Measurements from ENCODE around the gene CEP126. TPM values are rescaled to one million over a fixed set of nuclear protein-coding genes. Genes with fewer than 3 reads are reported as not detected.

CEP126 gene, protein sequence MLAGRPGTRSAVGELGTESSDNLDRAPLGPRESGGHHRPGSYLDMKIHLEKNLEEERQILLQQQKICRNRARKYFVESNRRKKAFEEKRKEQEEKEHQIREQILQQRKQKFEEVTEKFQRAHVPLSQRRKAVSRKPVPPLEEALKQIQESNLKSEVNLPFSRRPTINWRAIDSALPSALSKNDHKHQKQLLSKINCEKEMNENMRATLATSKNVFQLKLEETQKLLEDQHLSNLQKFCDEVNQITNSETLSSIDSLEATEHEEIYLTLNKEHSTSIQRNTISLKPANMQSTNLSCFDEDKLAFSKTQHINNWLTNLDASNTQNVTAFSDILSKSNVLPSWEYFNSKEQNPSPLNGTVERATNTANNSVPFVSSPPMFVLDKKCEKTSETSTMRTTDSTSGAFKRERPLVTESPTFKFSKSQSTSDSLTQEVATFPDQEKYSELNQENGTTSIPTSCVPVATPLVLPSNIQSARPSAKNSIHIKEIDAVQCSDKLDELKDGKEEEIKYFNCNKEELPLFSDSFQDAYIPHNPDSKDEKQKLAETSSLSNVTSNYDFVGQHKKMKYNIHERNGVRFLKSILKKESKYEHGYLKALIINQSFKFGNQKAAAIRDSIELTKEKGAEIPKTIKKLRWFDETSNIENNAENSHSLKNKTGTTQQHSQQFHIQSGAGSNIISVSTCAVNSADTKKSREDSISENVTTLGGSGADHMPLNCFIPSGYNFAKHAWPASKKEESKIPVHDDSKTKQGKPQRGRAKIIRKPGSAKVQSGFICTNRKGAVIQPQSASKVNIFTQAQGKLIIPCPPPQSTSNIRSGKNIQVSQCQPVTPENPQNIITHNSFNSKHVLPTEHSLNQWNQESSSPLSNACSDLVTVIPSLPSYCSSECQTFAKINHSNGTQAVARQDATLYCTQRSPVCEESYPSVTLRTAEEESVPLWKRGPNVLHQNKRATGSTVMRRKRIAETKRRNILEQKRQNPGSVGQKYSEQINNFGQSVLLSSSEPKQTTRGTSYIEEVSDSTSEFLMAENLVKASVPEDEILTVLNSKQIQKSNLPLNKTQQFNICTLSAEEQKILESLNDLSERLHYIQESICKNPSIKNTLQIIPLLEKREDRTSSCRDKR
- total RNA-seq = 1 to 10 TPM; 1.3 to 2.0 TPM

DNA sequence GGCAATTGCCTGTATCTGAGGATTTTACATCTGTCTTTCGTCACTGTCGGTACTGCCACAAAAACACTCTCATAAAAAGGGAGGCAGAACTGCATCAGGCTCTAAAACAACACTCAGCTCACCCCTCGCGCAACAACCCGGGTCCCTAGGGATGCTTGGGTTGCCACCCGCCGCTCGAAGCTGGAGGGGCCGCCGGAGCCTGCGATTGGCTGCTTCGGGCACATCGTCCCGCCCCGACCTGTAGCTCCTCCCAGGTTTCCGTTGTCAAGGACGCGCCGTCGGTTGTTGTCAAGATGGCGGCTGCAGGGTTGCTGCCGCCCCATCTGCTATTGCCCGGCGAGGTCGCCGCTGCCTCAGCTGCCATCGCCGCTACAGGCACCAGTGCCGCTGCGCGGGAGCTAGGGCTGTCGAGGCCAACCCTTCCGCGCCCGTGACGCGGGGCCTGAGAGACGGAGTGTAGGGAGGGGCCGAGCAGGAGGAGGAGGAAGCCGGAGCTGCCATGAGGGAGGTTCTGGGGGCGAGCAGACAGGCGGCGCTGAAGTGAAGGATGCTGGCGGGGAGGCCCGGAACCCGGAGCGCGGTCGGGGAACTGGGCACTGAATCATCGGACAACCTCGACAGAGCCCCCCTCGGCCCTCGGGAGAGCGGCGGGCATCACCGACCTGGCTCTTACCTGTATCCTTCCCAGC, at the start of gene CEP126:
Gene CEP126, plus strand, starts transcription at position 273 of the 689 bp plus-strand sequence. Its CDS starts 275 bp downstream, at position 548.
- Mint-ChIP-seq H3K36me3 (ENCODE audit: low read depth) (no peaks in the 10 kb centered on the region), H3K27ac (peak within 1 kb of the TSS; percentile 86), H3K27me3 (peaks cover 2% of the 10 kb centered on the region), H3K4me3 (peak within 1 kb of the TSS; percentile 86), H3K9me3 (ENCODE audit: low read depth) (no peaks in the 10 kb centered on the region), H3K4me1 (peaks cover 16% of the 10 kb centered on the region)
- ATAC-seq (peak; percentile 96), DNase-seq (peak; percentile 96)
- POLR2A ChIA-PET = no interaction called here
- intact Hi-C loops (cut with DNase I, micrococcal nuclease) = loop anchor here (2.0 to 10.0 kb wide), 4 partner anchors 90 to 432 kb away; partner anchors contain the start of genes BIRC2 (in 1 of the 2) and YAP1 (in 1 of the 2)
- CTCF ChIA-PET = interaction anchor here (0.6 to 1.2 kb wide), 9 partner anchors 8 to 830 kb away, joined by 3 to 5 read pairs (median 3); no protein-coding TSS in a partner anchor

- CTCF ChIA-PET = interaction anchor here (9.1 kb wide), 1 partner anchor 141 kb away, joined by 104 read pairs; no protein-coding TSS in a partner anchor
- H3K36me3 Mint-ChIP-seq (ENCODE audit: low read depth) = no peaks in the 10 kb centered on the region
- DNase-seq = no peak
- peaks cover 14% of the 10 kb centered on the region for H3K27me3 Mint-ChIP-seq
- no peak overlapping the region for H3K27ac Mint-ChIP-seq
- POLR2A ChIA-PET = no interaction called here
- intact Hi-C loops (cut with DNase I, micrococcal nuclease) = no loop called here
- H3K4me3 Mint-ChIP-seq = no peak overlapping the region
- H3K4me1 Mint-ChIP-seq = no peaks in the 10 kb centered on the region
- no peak for ATAC-seq
- H3K9me3 Mint-ChIP-seq (ENCODE audit: low read depth) = peaks cover 5% of the 10 kb centered on the region
These were observed 48.0 kb upstream of the CEP126 start for GRCh38 chr11:101866619-101867491.

- no peaks in the 10 kb centered on the region for H3K36me3 Mint-ChIP-seq (ENCODE audit: low read depth)
- H3K4me3 Mint-ChIP-seq = no peak overlapping the region
- H3K27ac Mint-ChIP-seq = no peak overlapping the region
- ATAC-seq (no peak), DNase-seq (no peak)
- no peaks in the 10 kb centered on the region for H3K4me1 Mint-ChIP-seq
- ChIA-PET CTCF (interaction anchor here (0.9 kb wide), 1 partner anchor 140 kb away, joined by 3 read pairs; no protein-coding TSS in a partner anchor), POLR2A (no interaction called here)
- H3K27me3 Mint-ChIP-seq = peaks cover 8% of the 10 kb centered on the region
- intact Hi-C loops (cut with DNase I, micrococcal nuclease) = no loop called here
- H3K9me3 Mint-ChIP-seq (ENCODE audit: low read depth) = peaks cover 5% of the 10 kb centered on the region
These were observed 46.9 kb upstream of the CEP126 start for GRCh38 chr11:101867951-101868350.

- ChIA-PET CTCF (interaction anchor here (2.1 kb wide), 1 partner anchor 10 kb away, joined by 8 read pairs; no protein-coding TSS in a partner anchor), POLR2A (no interaction called here)
- H3K4me1 Mint-ChIP-seq = no peaks in the 10 kb centered on the region
- H3K36me3 Mint-ChIP-seq (ENCODE audit: low read depth) = no peaks in the 10 kb centered on the region
- ATAC-seq (no peak), DNase-seq (no peak)
- intact Hi-C loops (cut with DNase I, micrococcal nuclease) = no loop called here
- no peak overlapping the region for H3K27ac Mint-ChIP-seq
- H3K9me3 Mint-ChIP-seq (ENCODE audit: low read depth) = no peaks in the 10 kb centered on the region
- H3K4me3 Mint-ChIP-seq = no peak overlapping the region
- H3K27me3 Mint-ChIP-seq = peaks cover 6% of the 10 kb centered on the region
These were observed 44.3 kb upstream of the CEP126 start for GRCh38 chr11:101870510-101870909.

DNA sequence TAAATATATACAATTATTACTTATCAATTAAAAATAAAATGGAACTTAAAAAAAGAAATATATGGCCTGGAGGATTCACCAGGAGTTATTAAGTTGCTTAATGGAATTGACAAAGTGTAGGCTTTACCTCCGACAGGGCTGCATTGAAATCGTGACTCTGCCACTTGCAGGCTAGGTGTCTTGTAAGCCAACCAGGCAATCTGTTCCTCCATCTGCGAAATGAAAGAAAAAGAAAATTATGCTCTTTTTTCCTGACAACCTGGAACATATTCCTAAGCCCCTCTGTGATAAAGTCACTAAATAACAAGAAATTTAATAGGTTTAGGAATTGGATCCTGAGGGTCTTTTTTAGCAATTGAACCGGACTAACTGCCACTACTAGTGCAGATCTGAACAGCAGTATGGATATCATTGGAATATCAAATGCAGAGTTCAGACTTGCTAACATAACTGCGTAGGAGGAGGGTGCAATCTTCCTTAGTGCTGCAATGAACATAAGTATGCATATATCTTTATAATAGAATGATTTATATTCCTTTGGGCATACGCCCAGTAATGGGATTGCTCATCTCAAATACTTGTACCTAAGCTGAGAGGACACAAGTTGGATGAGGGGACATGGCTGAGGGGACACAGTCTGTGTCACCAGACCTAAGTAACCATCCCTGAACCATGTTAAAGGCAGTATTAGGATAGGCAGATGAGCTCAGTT, 42.5 kb upstream of the CEP126 start:
- Mint-ChIP-seq H3K27me3 (peaks cover 8% of the 10 kb centered on the region), H3K36me3 (ENCODE audit: low read depth) (no peaks in the 10 kb centered on the region), H3K4me3 (no peak overlapping the region), H3K9me3 (ENCODE audit: low read depth) (no peaks in the 10 kb centered on the region), H3K27ac (no peak overlapping the region), H3K4me1 (no peaks in the 10 kb centered on the region)
- ChIA-PET CTCF (no interaction called here), POLR2A (no interaction called here)
- no peak for ATAC-seq
- DNase-seq = no peak
- intact Hi-C loops (cut with DNase I, micrococcal nuclease) = no loop called here

DNA sequence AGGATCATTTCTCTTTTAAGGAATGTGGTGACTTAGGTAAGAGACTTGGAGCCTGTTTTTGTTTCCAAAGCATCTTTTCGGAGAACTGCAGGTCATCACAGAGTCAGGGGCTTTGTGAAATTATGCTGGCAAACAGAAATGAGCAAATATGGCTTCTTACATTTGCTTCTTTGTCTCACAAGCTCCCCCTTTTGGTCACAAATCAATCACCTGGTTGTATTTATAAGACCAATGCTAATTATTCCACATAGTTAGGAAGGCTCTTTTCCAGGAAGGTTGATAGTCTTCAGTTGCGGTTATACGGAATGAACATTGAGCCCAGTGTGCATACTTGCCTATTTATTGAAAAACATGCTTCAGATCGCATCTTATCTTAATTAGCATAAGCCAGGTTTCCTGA, 34.6 kb upstream of the CEP126 start:
- CTCF ChIA-PET = interaction anchor here (0.6 to 1.5 kb wide), 3 partner anchors 20 to 414 kb away, joined by 3 to 9 read pairs (median 4); no protein-coding TSS in a partner anchor
- Mint-ChIP-seq H3K27me3 (peaks cover 18% of the 10 kb centered on the region), H3K4me3 (no peak overlapping the region), H3K36me3 (ENCODE audit: low read depth) (no peaks in the 10 kb centered on the region), H3K4me1 (no peaks in the 10 kb centered on the region), H3K9me3 (ENCODE audit: low read depth) (no peaks in the 10 kb centered on the region), H3K27ac (no peak overlapping the region)
- DNase-seq = no peak
- ATAC-seq = no peak
- intact Hi-C loops (cut with DNase I, micrococcal nuclease) = no loop called here
- POLR2A ChIA-PET = no interaction called here

DNA sequence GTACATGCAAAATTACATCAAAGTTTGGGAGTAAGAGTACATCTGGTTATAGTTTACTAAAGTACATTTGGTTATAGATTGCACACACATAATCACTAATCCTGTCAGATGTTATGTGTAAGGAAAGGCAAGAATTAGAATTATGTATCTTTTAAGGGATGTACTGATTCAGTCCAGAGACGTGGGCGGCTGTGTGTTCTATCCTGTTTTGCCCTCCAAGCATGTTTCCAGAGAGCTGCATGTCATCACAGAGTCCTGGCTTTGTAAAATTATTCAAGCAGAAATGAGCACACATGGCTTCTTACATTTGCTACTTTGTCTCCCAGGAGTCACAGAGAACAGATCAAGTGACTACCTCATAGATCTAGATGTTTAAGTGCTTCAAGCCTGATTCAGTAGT, 33.2 kb upstream of the CEP126 start:
- Mint-ChIP-seq H3K27me3 (peaks cover 20% of the 10 kb centered on the region), H3K36me3 (ENCODE audit: low read depth) (no peaks in the 10 kb centered on the region), H3K9me3 (ENCODE audit: low read depth) (no peaks in the 10 kb centered on the region), H3K27ac (no peak overlapping the region), H3K4me1 (no peaks in the 10 kb centered on the region), H3K4me3 (no peak overlapping the region)
- intact Hi-C loops (cut with DNase I, micrococcal nuclease) = no loop called here
- ATAC-seq (no peak), DNase-seq (no peak)
- ChIA-PET POLR2A (no interaction called here), CTCF (no interaction called here)

DNA sequence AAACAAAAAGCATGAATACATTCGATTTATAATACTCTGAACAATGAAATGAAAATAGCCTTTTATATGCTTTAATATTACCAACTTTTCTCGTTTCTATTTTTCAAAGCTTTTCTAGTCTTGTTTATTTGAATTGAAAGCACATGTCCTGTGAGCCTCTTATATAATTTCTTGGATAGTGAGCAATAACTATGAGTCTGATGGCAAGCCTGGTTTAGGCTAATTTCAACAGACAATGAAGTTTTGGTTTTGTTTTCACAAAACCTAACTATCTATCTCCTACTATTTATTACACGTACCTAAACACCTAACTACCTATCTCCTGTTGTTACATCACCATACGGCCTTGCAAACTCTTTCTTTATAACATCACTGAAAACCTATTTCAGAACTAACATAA, 29.2 kb upstream of the CEP126 start:
- Mint-ChIP-seq H3K36me3 (ENCODE audit: low read depth) (no peaks in the 10 kb centered on the region), H3K4me3 (no peak overlapping the region), H3K27ac (no peak overlapping the region), H3K27me3 (peaks cover 15% of the 10 kb centered on the region), H3K9me3 (ENCODE audit: low read depth) (no peaks in the 10 kb centered on the region), H3K4me1 (no peaks in the 10 kb centered on the region)
- ChIA-PET POLR2A (no interaction called here), CTCF (no interaction called here)
- intact Hi-C loops (cut with DNase I, micrococcal nuclease) = no loop called here
- DNase-seq (no peak), ATAC-seq (no peak)

GRCh38 chr11:101889767-101890166, 25.0 kb upstream of the CEP126 start:
- no peak overlapping the region for H3K4me3 Mint-ChIP-seq
- ATAC-seq (no peak), DNase-seq (no peak)
- no peak overlapping the region for H3K27ac Mint-ChIP-seq
- ChIA-PET POLR2A (no interaction called here), CTCF (interaction anchor here (1.6 kb wide), 1 partner anchor 29 kb away, joined by 4 read pairs; no protein-coding TSS in a partner anchor)
- H3K27me3 Mint-ChIP-seq = peaks cover 12% of the 10 kb centered on the region
- intact Hi-C loops (cut with DNase I, micrococcal nuclease) = no loop called here
- no peaks in the 10 kb centered on the region for H3K9me3 Mint-ChIP-seq (ENCODE audit: low read depth)
- no peaks in the 10 kb centered on the region for H3K36me3 Mint-ChIP-seq (ENCODE audit: low read depth)
- no peaks in the 10 kb centered on the region for H3K4me1 Mint-ChIP-seq

DNA sequence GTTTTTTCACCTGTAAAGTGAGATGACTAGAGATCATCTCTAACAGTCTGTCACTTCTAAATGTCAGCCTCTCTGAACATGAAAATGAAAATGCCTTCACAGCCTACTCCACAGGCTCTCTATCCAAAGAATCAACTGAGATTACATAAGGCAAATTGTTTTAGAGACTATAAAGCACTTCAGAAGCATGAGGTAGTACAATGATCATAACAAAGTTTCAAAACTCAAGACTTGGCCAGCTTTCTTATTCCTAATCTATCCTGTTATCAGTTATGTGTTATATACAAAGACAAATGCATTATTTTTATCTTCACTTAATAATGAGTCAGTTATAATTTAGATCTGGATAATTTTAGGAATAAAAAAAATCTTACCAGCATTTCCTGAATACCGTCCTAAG, 20.3 kb upstream of the CEP126 start:
- H3K36me3 Mint-ChIP-seq (ENCODE audit: low read depth) = no peaks in the 10 kb centered on the region
- no peak for ATAC-seq
- POLR2A ChIA-PET = no interaction called here

More for the DNA sequence above, 20.3 kb upstream of the CEP126 start:
- intact Hi-C loops (cut with DNase I, micrococcal nuclease) = no loop called here
- H3K27ac Mint-ChIP-seq = no peak overlapping the region
- no peaks in the 10 kb centered on the region for H3K4me1 Mint-ChIP-seq
- CTCF ChIA-PET = no interaction called here
- peaks cover 18% of the 10 kb centered on the region for H3K27me3 Mint-ChIP-seq
- no peak overlapping the region for H3K4me3 Mint-ChIP-seq
- H3K9me3 Mint-ChIP-seq (ENCODE audit: low read depth) = no peaks in the 10 kb centered on the region
- DNase-seq = no peak

Data from activated CD4-positive, alpha-beta T cell treated with anti-CD3 and anti-CD28 coated beads for 36 hours (primary cell).